SK-N-SH treated with all-trans-retinoic acid at 6 μM for 48 hours (cell line): ENCODE data around the gene PTCD1.

ENCODE experiments used
- CSDC2 ChIP-seq: fragments of 250-450 bp; sonication (Bioruptor Pico); IDR thresholded peaks from 2 replicates; pipeline ENCODE4 v1.5.0; 2020; ENCODE audit warnings: mild to moderate bottlenecking, moderate library complexity
- OSR1 ChIP-seq: fragments of 250-450 bp; sonication (Bioruptor Pico); IDR thresholded peaks from 2 replicates; pipeline ENCODE4 v1.8.0; 2022; ENCODE audit warnings: moderate library complexity, mild to moderate bottlenecking, inconsistent platforms
- ZFP30 ChIP-seq: fragments of 450-650 bp; formaldehyde crosslinking; IDR thresholded peaks from 2 replicates; pipeline ENCODE4 v1.5.0; 2022; ENCODE audit warnings: mild to moderate bottlenecking, moderate library complexity

DNA sequence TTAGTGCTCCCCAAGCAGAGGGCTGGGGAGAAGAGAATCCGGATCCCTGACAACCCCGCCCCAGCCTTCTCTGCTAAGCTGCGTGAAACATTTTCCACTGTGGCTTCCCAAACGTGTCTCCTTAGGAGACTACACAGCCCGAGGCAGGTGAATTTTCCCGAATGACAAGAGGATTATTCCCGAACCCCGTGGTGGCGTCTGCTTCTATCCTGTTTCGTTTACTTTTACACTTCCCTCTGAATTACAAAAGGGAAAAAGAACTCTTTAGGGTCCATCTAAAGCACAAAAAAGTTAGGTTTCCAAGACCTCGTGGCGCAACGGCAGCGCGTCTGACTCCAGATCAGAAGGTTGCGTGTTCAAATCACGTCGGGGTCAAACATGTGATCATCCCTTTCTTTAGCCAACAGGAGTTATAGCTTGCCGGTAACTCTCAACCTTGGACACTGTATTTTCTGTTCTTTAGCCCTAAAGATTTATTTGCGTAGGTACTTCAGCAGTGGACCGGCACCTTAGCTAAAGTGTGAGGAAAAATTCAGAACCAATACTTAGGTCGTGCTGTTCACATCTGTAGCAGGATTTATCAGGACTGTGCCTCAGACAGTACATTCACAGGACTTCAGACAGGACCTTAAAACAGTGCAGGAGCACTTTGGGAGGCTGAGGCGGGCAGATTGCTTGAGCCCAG, 30.9 kb upstream of the PTCD1 start:
- TF ChIP-seq ZFP30 (no peak), CSDC2 (no peak), OSR1 (CRISPR knock-in tag) (no peak)
